ENCODE results near the gene SRBD1. TPM values are rescaled to one million over a fixed set of nuclear protein-coding genes. Genes with fewer than 3 reads are reported as not detected.

SRBD1 gene
- total and polyA plus RNA-seq, 2 experiments from 2014 or later, result 27.4 to 46.3 TPM

GRCh38 chr2:45532181-45532580 lies 78.9 kb downstream of the SRBD1 start:
- no peaks in the 10 kb centered on the region for H3K4me1 Mint-ChIP-seq
- Histone ChIP-seq H3F3A (replicated peaks; ENCODE audit: low read depth) (no peaks in the 10 kb centered on the region), H3K79me2 (replicated peaks; ENCODE audit: insufficient read depth) (no peaks in the 10 kb centered on the region), H2AFZ (no peak overlapping the region), H4K20me1 (replicated peaks; ENCODE audit: insufficient read depth) (no peaks in the 10 kb centered on the region), H3K27me3 (ENCODE audit: insufficient read depth) (no peaks in the 10 kb centered on the region), H3K36me3 (ENCODE audit: insufficient read depth) (no peaks in the 10 kb centered on the region), H3K4me3 (no peak overlapping the region), H3K27ac (ENCODE audit: low read depth) (no peak overlapping the region), H3K4me2 (no peak overlapping the region), H3K9me2 (ENCODE audit: insufficient read depth) (no peaks in the 10 kb centered on the region), H3K4me1 (ENCODE audit: insufficient read depth) (no peaks in the 10 kb centered on the region)
- H3K27me3 Mint-ChIP-seq (ENCODE audit: insufficient read depth, low read depth, poor library complexity), result no peaks in the 10 kb centered on the region
- no peak for DNase-seq (ENCODE audit: low spot score)
- no peaks in the 10 kb centered on the region for H3K9me3 Mint-ChIP-seq
- TF ChIP-seq ZNF462 (CRISPR knock-in tag; IDR thresholded peaks at IDR 0.05), result no peak
- TF ChIP-seq CTCF (conservative IDR thresholded peaks at IDR 0.05; ENCODE audit: low read depth in 2 of 2), result no peak
- TF ChIP-seq CREB1 (CRISPR knock-in tag; IDR thresholded peaks at IDR 0.05; ENCODE audit: low read depth), result no peak
- TF ChIP-seq JUNB (IDR thresholded peaks at IDR 0.05; ENCODE audit: unreplicated experiment), result no peak
- TF ChIP-seq EZH2 (IDR thresholded peaks at IDR 0.05; ENCODE audit: low read depth, unreplicated experiment), result no peak
- no peak for TF ChIP-seq POLR2AphosphoS5 (IDR thresholded peaks at IDR 0.05; ENCODE audit: low read depth)
- TF ChIP-seq ZNF331 (CRISPR knock-in tag; IDR thresholded peaks at IDR 0.05; ENCODE audit: low read depth), result no peak
- TF ChIP-seq STAT1 (IDR thresholded peaks at IDR 0.05; ENCODE audit: unreplicated experiment), result no peak
- TF ChIP-seq ETS1 (IDR thresholded peaks at IDR 0.05), result no peak
- TF ChIP-seq EZH2phosphoT487 (IDR thresholded peaks at IDR 0.05; ENCODE audit: unreplicated experiment), result no peak
- TF ChIP-seq NANOG (IDR thresholded peaks at IDR 0.05; ENCODE audit: borderline replicate concordance), result no peak
- no peak for TF ChIP-seq REST (IDR thresholded peaks at IDR 0.05; ENCODE audit: unreplicated experiment)
- TF ChIP-seq ZNF114 (CRISPR knock-in tag; IDR thresholded peaks at IDR 0.05), result no peak
- ATAC-seq, result no peak
- no peak overlapping the region for H3K4me3 Mint-ChIP-seq
- no peaks in the 10 kb centered on the region for H3K36me3 Mint-ChIP-seq (ENCODE audit: low read depth)
- H3K27ac Mint-ChIP-seq, result no peak overlapping the region
